Neural cell (in vitro differentiated cells): ENCODE measurements around the gene POLE4. TPM values are rescaled to one million over a fixed set of nuclear protein-coding genes. Genes with fewer than 3 reads are reported as not detected.

ENCODE experiments used
- H2AFZ ChIP-seq: fragments of 200-600, 300-800 bp; sonication (generic), shearing (Covaris generic); 2 replicates; pipeline ENCODE4 v1.6.0; 2014; ENCODE audit warnings: low read depth, mild to moderate bottlenecking, antibody characterized with exemption, low read length, moderate library complexity
- H3F3A ChIP-seq: fragments of 200-600 bp; shearing (Covaris generic); 2 replicates; pipeline ENCODE4 v1.6.1; 2016; ENCODE audit warnings: mild to moderate bottlenecking, moderate library complexity, mixed read lengths, antibody characterized with exemption, low read length; ENCODE audit not compliant: insufficient read depth, poor library complexity, severe bottlenecking
- H3K27ac ChIP-seq: fragments of 200-600, 300-800 bp; sonication (generic), shearing (Covaris generic); 2 replicates; pipeline ENCODE4 v1.5.1; 2014; ENCODE audit warnings: mild to moderate bottlenecking, low read length, moderate library complexity
- H3K27me3 ChIP-seq: fragments of 300-800, 200-600 bp; sonication (generic), shearing (Covaris generic); 2 replicates; pipeline ENCODE4 v1.6.0; 2014; ENCODE audit warnings: mild to moderate bottlenecking, low read depth, low read length, moderate library complexity; ENCODE audit not compliant: insufficient read depth
- H3K36me3 ChIP-seq: fragments of 300-800, 200-600 bp; sonication (generic), shearing (Covaris generic); 2 replicates; pipeline ENCODE4 v1.5.1; 2014; ENCODE audit warnings: mild to moderate bottlenecking, antibody characterized with exemption, low read length, moderate library complexity; ENCODE audit not compliant: insufficient read depth
- H3K4me2 ChIP-seq: fragments of 300-800, 200-600 bp; sonication (generic), shearing (Covaris generic); 2 replicates; pipeline ENCODE4 v1.6.0; 2014; ENCODE audit warnings: mild to moderate bottlenecking, low read length
- H3K4me3 ChIP-seq: fragments of 300-800, 200-600 bp; sonication (generic), shearing (Covaris generic); 2 replicates; pipeline ENCODE4 v1.5.1; 2014; ENCODE audit warnings: mild to moderate bottlenecking, low read length, moderate library complexity
- H3K79me2 ChIP-seq: fragments of 200-600 bp; shearing (Covaris generic); replicated peaks from 2 replicates; pipeline ENCODE4 v1.6.0; 2014; ENCODE audit warnings: mild to moderate bottlenecking, low read length, moderate library complexity; ENCODE audit not compliant: insufficient read depth
- H3K9ac ChIP-seq: fragments of 300-800, 200-600 bp; sonication (generic), shearing (Covaris generic); 2 replicates; pipeline ENCODE4 v1.6.1; 2016; ENCODE audit warnings: mild to moderate bottlenecking, low read length, mixed read lengths
- H3K9me2 ChIP-seq: fragments of 200-600 bp; shearing (Covaris generic); 2 replicates; pipeline ENCODE4 v1.6.1; 2016; ENCODE audit warnings: mild to moderate bottlenecking, low read length, mixed read lengths; ENCODE audit not compliant: insufficient read depth
- H3K9me3 ChIP-seq: fragments of 200-600, 300-800 bp; sonication (generic), shearing (Covaris generic); 2 replicates; pipeline ENCODE4 v1.6.1; 2016; ENCODE audit warnings: mild to moderate bottlenecking, mixed run types, low read length, moderate library complexity, mixed read lengths
- H4K20me1 ChIP-seq: fragments of 200-600 bp; shearing (Covaris generic); 2 replicates; pipeline ENCODE4 v1.6.1; 2016; ENCODE audit warnings: mild to moderate bottlenecking, mixed run types; ENCODE audit not compliant: insufficient read depth
- EP300 ChIP-seq: fragments of 450-650 bp; conservative IDR thresholded peaks from 2 replicates; pipeline ENCODE4 v1.6.1; 2014; ENCODE audit warnings: antibody characterized with exemption, mild to moderate bottlenecking, moderate library complexity; ENCODE audit not compliant: poor library complexity, severe bottlenecking
- EZH2 ChIP-seq: fragments of 200-600, 300-800 bp; shearing (Covaris generic), sonication (generic); IDR thresholded peaks from 2 replicates; pipeline ENCODE4 v1.6.1; 2014; ENCODE audit warnings: antibody characterized with exemption, low read length, borderline replicate concordance, mild to moderate bottlenecking; ENCODE audit not compliant: insufficient read depth, poor library complexity, severe bottlenecking
- MXI1 ChIP-seq: fragments of 450-650 bp; conservative IDR thresholded peaks from 2 replicates; pipeline ENCODE4 v1.6.1; 2014; ENCODE audit warnings: antibody characterized with exemption, mild to moderate bottlenecking; ENCODE audit not compliant: poor library complexity, severe bottlenecking
- POLR2AphosphoS5 ChIP-seq: IDR thresholded peaks from 2 replicates; pipeline ENCODE4 v1.6.1; 2012
- RAD21 ChIP-seq: fragments of 450-650 bp; conservative IDR thresholded peaks from 2 replicates; pipeline ENCODE4 v1.6.1; 2014; ENCODE audit warnings: antibody characterized with exemption, mild to moderate bottlenecking, moderate library complexity
- SMC3 ChIP-seq: fragments of 450-650 bp; conservative IDR thresholded peaks from 2 replicates; pipeline ENCODE4 v1.6.1; 2014; ENCODE audit warnings: antibody characterized with exemption, mild to moderate bottlenecking, moderate library complexity; ENCODE audit not compliant: poor library complexity
- TAF1 ChIP-seq: IDR thresholded peaks from 2 replicates; pipeline ENCODE4 v1.6.1; 2012; ENCODE audit warnings: low read depth
- polyA plus RNA-seq: library from polyadenylated mRNA; depleted of rRNA; stranded (reverse); fragments of >200 nt; gene quantifications from 2 replicates; pipeline ENCODE4 v1.2.3, GENCODE V29; 2014
- TF ChIP-seq, protein P1 (sequence below): fragments of 450-650 bp; IDR thresholded peaks from 2 replicates; pipeline ENCODE4 v1.5.1; 2014; ENCODE audit warnings: antibody characterized with exemption, mild to moderate bottlenecking, moderate library complexity; ENCODE audit not compliant: poor library complexity, severe bottlenecking
- TF ChIP-seq, protein P2 (sequence below): IDR thresholded peaks from 2 replicates; pipeline ENCODE4 v1.6.1; 2012; ENCODE audit warnings: borderline replicate concordance

POLE4 gene
- polyA plus RNA-seq, 1 donor from 2014 or later = 35.9 TPM

DNA sequence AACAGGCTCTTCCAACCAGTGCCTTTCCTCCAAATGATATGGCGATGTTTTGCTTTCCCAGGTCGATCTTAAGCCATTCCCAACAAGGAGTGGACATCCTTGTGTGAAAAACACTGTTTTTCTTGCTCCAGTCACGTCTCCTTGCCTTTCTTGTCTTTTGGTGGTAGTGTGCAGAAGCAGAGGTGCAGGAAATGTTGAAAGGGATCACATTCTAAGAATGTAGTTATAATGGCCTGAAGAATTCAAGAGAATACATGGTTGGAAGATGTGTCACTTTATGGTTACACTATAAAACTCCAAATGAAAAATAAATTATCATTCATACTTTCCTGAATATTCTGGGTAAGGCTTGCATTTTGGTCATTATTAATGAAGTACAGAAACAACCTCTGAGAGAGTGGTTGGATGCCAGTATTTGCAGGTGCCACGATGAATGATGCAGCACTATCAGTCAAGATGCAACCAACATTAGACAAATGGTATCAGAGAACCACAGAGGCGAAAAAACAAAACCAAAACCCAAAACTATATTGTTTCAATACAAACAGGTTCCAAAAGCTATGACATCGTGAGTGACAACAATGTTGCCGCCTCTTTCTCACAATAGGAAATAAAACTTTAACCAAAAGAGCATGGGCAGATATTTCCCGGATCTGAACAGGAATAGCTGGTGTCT, 27.5 kb upstream of the POLE4 start:
- Histone ChIP-seq H3K9me2 (no peaks in the 10 kb centered on the region), H3K4me3 (no peak overlapping the region), H3K9ac (no peak overlapping the region), H3K36me3 (no peaks in the 10 kb centered on the region), H3K4me2 (no peak overlapping the region), H4K20me1 (no peaks in the 10 kb centered on the region), H3K79me2 (no peaks in the 10 kb centered on the region), H3F3A (no peaks in the 10 kb centered on the region), H3K9me3 (no peaks in the 10 kb centered on the region), H3K27ac (no peak overlapping the region), H2AFZ (no peak overlapping the region), H3K27me3 (no peaks in the 10 kb centered on the region)
- TF ChIP-seq SMC3 = no peak
- TF ChIP-seq EP300 = no peak
- TF ChIP-seq, protein P1, sequence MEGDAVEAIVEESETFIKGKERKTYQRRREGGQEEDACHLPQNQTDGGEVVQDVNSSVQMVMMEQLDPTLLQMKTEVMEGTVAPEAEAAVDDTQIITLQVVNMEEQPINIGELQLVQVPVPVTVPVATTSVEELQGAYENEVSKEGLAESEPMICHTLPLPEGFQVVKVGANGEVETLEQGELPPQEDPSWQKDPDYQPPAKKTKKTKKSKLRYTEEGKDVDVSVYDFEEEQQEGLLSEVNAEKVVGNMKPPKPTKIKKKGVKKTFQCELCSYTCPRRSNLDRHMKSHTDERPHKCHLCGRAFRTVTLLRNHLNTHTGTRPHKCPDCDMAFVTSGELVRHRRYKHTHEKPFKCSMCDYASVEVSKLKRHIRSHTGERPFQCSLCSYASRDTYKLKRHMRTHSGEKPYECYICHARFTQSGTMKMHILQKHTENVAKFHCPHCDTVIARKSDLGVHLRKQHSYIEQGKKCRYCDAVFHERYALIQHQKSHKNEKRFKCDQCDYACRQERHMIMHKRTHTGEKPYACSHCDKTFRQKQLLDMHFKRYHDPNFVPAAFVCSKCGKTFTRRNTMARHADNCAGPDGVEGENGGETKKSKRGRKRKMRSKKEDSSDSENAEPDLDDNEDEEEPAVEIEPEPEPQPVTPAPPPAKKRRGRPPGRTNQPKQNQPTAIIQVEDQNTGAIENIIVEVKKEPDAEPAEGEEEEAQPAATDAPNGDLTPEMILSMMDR = no peak
- no peak for TF ChIP-seq MXI1
- TF ChIP-seq, protein P2, sequence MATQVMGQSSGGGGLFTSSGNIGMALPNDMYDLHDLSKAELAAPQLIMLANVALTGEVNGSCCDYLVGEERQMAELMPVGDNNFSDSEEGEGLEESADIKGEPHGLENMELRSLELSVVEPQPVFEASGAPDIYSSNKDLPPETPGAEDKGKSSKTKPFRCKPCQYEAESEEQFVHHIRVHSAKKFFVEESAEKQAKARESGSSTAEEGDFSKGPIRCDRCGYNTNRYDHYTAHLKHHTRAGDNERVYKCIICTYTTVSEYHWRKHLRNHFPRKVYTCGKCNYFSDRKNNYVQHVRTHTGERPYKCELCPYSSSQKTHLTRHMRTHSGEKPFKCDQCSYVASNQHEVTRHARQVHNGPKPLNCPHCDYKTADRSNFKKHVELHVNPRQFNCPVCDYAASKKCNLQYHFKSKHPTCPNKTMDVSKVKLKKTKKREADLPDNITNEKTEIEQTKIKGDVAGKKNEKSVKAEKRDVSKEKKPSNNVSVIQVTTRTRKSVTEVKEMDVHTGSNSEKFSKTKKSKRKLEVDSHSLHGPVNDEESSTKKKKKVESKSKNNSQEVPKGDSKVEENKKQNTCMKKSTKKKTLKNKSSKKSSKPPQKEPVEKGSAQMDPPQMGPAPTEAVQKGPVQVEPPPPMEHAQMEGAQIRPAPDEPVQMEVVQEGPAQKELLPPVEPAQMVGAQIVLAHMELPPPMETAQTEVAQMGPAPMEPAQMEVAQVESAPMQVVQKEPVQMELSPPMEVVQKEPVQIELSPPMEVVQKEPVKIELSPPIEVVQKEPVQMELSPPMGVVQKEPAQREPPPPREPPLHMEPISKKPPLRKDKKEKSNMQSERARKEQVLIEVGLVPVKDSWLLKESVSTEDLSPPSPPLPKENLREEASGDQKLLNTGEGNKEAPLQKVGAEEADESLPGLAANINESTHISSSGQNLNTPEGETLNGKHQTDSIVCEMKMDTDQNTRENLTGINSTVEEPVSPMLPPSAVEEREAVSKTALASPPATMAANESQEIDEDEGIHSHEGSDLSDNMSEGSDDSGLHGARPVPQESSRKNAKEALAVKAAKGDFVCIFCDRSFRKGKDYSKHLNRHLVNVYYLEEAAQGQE = no peak
- no peak for TF ChIP-seq EZH2
- no peak for TF ChIP-seq RAD21
- TF ChIP-seq TAF1 = no peak
- TF ChIP-seq POLR2AphosphoS5 = no peak

DNA sequence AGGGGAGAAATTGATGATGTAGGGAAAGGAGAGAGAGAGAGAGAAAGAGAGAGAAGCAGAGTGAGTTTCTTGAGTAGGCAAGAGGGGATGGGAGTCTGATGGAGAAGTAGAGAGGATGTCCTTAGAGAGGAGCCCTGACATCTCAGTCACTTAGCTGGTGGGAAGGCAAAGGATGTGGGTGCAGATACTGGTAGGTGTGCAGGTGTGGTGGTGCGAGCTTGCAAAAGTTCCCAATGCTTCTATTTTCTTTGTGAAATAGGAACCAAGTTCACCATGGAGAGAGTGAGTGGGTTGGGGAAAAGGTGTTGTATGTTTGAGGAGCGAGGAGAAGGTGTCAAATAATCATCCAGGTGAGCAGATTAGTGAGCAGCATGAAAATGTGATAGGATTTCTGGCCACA, 26.5 kb upstream of the POLE4 start:
- H3K4me2 ChIP-seq = no peak overlapping the region
- no peaks in the 10 kb centered on the region for H4K20me1 ChIP-seq
- no peaks in the 10 kb centered on the region for H3K36me3 ChIP-seq
- no peaks in the 10 kb centered on the region for H3K9me3 ChIP-seq
- no peaks in the 10 kb centered on the region for H3K79me2 ChIP-seq
- H3K4me3 ChIP-seq = no peak overlapping the region
- no peaks in the 10 kb centered on the region for H3K27me3 ChIP-seq
- TF ChIP-seq, protein P2 = no peak
- TF ChIP-seq, protein P1 = no peak
- TF ChIP-seq RAD21 (no peak), SMC3 (no peak), EP300 (no peak), MXI1 (no peak), TAF1 (no peak), EZH2 (no peak), POLR2AphosphoS5 (no peak)
- H3K9me2 ChIP-seq = no peaks in the 10 kb centered on the region
- H3F3A ChIP-seq = no peaks in the 10 kb centered on the region
- no peak overlapping the region for H2AFZ ChIP-seq
- no peak overlapping the region for H3K27ac ChIP-seq
- H3K9ac ChIP-seq = no peak overlapping the region
